HG02623 (cell line): ENCODE measurements around the gene ZNF410.
A peak's percentile ranks its signal among the peaks of the same experiment; 100 is the strongest.
"Not testable (repeated sequence)": the region's sequence is repeated elsewhere in the genome, so short reads cannot be mapped to it uniquely, and the experiment has no call there.

Experiments
- ATAC-seq: cut with Tn5 transposase; IDR thresholded peaks from one replicate; pipeline ENCODE4 v1.9.1; 2021; ENCODE audit warnings: moderate library complexity; ENCODE audit not compliant: unreplicated experiment

ZNF410 gene

GRCh38 chr14:73886449-73887317, at the start of gene ZNF410:
TSS of gene ZNF410 (plus strand) at chr14:73886859. CDS start at chr14:73892176, 5,317 bp downstream.
- peak; percentile 93 for ATAC-seq

- ATAC-seq: not testable (repeated sequence)
Observed at GRCh38 chr14:73838293-73839034, 48.2 kb upstream of the ZNF410 start.

- no peak for ATAC-seq
Observed at GRCh38 chr14:73842201-73842600, 44.5 kb upstream of the ZNF410 start.

- no peak for ATAC-seq
Observed at GRCh38 chr14:73842851-73843250, 43.8 kb upstream of the ZNF410 start.

GRCh38 chr14:73843296-73843695, 43.4 kb upstream of the ZNF410 start:
- ATAC-seq: no peak

- no peak for ATAC-seq
Observed at GRCh38 chr14:73846947-73847346, 39.7 kb upstream of the ZNF410 start.

GRCh38 chr14:73851000-73851399, 35.7 kb upstream of the ZNF410 start:
- ATAC-seq: no peak

- ATAC-seq: peak; percentile 83
Observed at GRCh38 chr14:73851567-73852382, 34.9 kb upstream of the ZNF410 start, which contains the start of gene PTGR2. TSS of gene PTGR2 (plus strand) at chr14:73851831. CDS start at chr14:73858863, 7,032 bp downstream.

- no peak for ATAC-seq
Observed at GRCh38 chr14:73859145-73859544, 27.5 kb upstream of the ZNF410 start.

GRCh38 chr14:73861073-73861472, 25.6 kb upstream of the ZNF410 start:
- no peak for ATAC-seq

- no peak for ATAC-seq
Observed at GRCh38 chr14:73862480-73862879, 24.2 kb upstream of the ZNF410 start.

GRCh38 chr14:73863209-73863608, 23.4 kb upstream of the ZNF410 start:
- ATAC-seq: no peak

- ATAC-seq: no peak
Observed at GRCh38 chr14:73865534-73866113, 21.0 kb upstream of the ZNF410 start.

GRCh38 chr14:73869754-73870153, 16.9 kb upstream of the ZNF410 start:
- not testable (repeated sequence) for ATAC-seq

GRCh38 chr14:73870525-73871235, 16.0 kb upstream of the ZNF410 start:
- ATAC-seq: no peak

- no peak for ATAC-seq
Observed at GRCh38 chr14:73873660-73874059, 13.0 kb upstream of the ZNF410 start.

GRCh38 chr14:73877790-73878189, 8.9 kb upstream of the ZNF410 start:
- ATAC-seq: no peak

- ATAC-seq: no peak
Observed at GRCh38 chr14:73878436-73878835, 8.2 kb upstream of the ZNF410 start.

- no peak for ATAC-seq
Observed at GRCh38 chr14:73879027-73879426, 7.6 kb upstream of the ZNF410 start.
